ENCODE results near the gene RHBDD1.

Gene RHBDD1

GRCh38 chr2:226835796-226836547 lies at the start of gene RHBDD1:
TSS of gene RHBDD1 (plus strand) at chr2:226836054. CDS start at chr2:226864694, 28,640 bp downstream.
- peak; percentile 95 for ATAC-seq
- Mint-ChIP-seq H3K36me3 (peaks cover 20% of the 10 kb centered on the region), H3K27me3 (no peaks in the 10 kb centered on the region), H3K9me3 (no peaks in the 10 kb centered on the region), H3K27ac (peak within 1 kb of the TSS; percentile 99), H3K4me3 (peak within 1 kb of the TSS; percentile 87), H3K4me1 (peaks cover 39% of the 10 kb centered on the region)

- ATAC-seq, result no peak
- H3K4me1 Mint-ChIP-seq, result peaks cover 15% of the 10 kb centered on the region
- H3K36me3 Mint-ChIP-seq, result no peaks in the 10 kb centered on the region
- H3K9me3 Mint-ChIP-seq, result no peaks in the 10 kb centered on the region
- H3K27me3 Mint-ChIP-seq, result no peaks in the 10 kb centered on the region
- no peak overlapping the region for H3K4me3 Mint-ChIP-seq
- H3K27ac Mint-ChIP-seq, result no peak overlapping the region
Observed at GRCh38 chr2:226788064-226788463, 47.8 kb upstream of the RHBDD1 start.

- Mint-ChIP-seq H3K27me3 (no peaks in the 10 kb centered on the region), H3K4me1 (peaks cover 19% of the 10 kb centered on the region), H3K36me3 (no peaks in the 10 kb centered on the region), H3K4me3 (no peak overlapping the region), H3K9me3 (no peaks in the 10 kb centered on the region), H3K27ac (peak overlapping the region; percentile 17)
- ATAC-seq, result no peak
Observed at GRCh38 chr2:226788881-226789490, 46.9 kb upstream of the RHBDD1 start.

- H3K27me3 Mint-ChIP-seq, result no peaks in the 10 kb centered on the region
- H3K4me1 Mint-ChIP-seq, result peaks cover 26% of the 10 kb centered on the region
- H3K9me3 Mint-ChIP-seq, result no peaks in the 10 kb centered on the region
- no peak for ATAC-seq
- peak overlapping the region; percentile 17 for H3K27ac Mint-ChIP-seq
- no peak overlapping the region for H3K4me3 Mint-ChIP-seq
- H3K36me3 Mint-ChIP-seq, result no peaks in the 10 kb centered on the region
Observed at GRCh38 chr2:226790011-226790410, 45.8 kb upstream of the RHBDD1 start.

GRCh38 chr2:226790431-226790830 lies 45.4 kb upstream of the RHBDD1 start:
- no peak for ATAC-seq
- peak overlapping the region; percentile 97 for H3K4me3 Mint-ChIP-seq
- peaks cover 26% of the 10 kb centered on the region for H3K4me1 Mint-ChIP-seq
- peak overlapping the region; percentile 98 for H3K27ac Mint-ChIP-seq
- no peaks in the 10 kb centered on the region for H3K27me3 Mint-ChIP-seq
- no peaks in the 10 kb centered on the region for H3K36me3 Mint-ChIP-seq
- H3K9me3 Mint-ChIP-seq, result no peaks in the 10 kb centered on the region

- Mint-ChIP-seq H3K27ac (peak overlapping the region; percentile 98), H3K4me1 (peaks cover 26% of the 10 kb centered on the region), H3K27me3 (no peaks in the 10 kb centered on the region), H3K9me3 (no peaks in the 10 kb centered on the region), H3K36me3 (no peaks in the 10 kb centered on the region), H3K4me3 (peak overlapping the region; percentile 97)
- ATAC-seq, result peak; percentile 78
Observed at GRCh38 chr2:226791056-226791486, 44.8 kb upstream of the RHBDD1 start.

GRCh38 chr2:226791487-226792081 lies 44.3 kb upstream of the RHBDD1 start:
- H3K27ac Mint-ChIP-seq, result peak overlapping the region; percentile 98
- H3K27me3 Mint-ChIP-seq, result no peaks in the 10 kb centered on the region
- H3K4me1 Mint-ChIP-seq, result peaks cover 26% of the 10 kb centered on the region
- H3K9me3 Mint-ChIP-seq, result no peaks in the 10 kb centered on the region
- peak overlapping the region; percentile 97 for H3K4me3 Mint-ChIP-seq
- H3K36me3 Mint-ChIP-seq, result no peaks in the 10 kb centered on the region
- ATAC-seq, result peak; percentile 98

GRCh38 chr2:226792155-226792881 lies 43.5 kb upstream of the RHBDD1 start:
- Mint-ChIP-seq H3K36me3 (no peaks in the 10 kb centered on the region), H3K27ac (peak overlapping the region; percentile 98), H3K4me3 (peak overlapping the region; percentile 97), H3K4me1 (peaks cover 30% of the 10 kb centered on the region), H3K9me3 (no peaks in the 10 kb centered on the region), H3K27me3 (no peaks in the 10 kb centered on the region)
- no peak for ATAC-seq

- Mint-ChIP-seq H3K4me1 (peaks cover 38% of the 10 kb centered on the region), H3K4me3 (no peak overlapping the region), H3K27ac (no peak overlapping the region), H3K9me3 (no peaks in the 10 kb centered on the region), H3K36me3 (no peaks in the 10 kb centered on the region), H3K27me3 (no peaks in the 10 kb centered on the region)
- ATAC-seq, result no peak
Observed at GRCh38 chr2:226793646-226794045, 42.2 kb upstream of the RHBDD1 start.

GRCh38 chr2:226794196-226794661 lies 41.6 kb upstream of the RHBDD1 start:
- H3K36me3 Mint-ChIP-seq, result no peaks in the 10 kb centered on the region
- peaks cover 38% of the 10 kb centered on the region for H3K4me1 Mint-ChIP-seq
- H3K4me3 Mint-ChIP-seq, result no peak overlapping the region
- H3K27ac Mint-ChIP-seq, result no peak overlapping the region
- ATAC-seq, result no peak
- H3K27me3 Mint-ChIP-seq, result no peaks in the 10 kb centered on the region
- no peaks in the 10 kb centered on the region for H3K9me3 Mint-ChIP-seq

GRCh38 chr2:226794751-226795171 lies 41.1 kb upstream of the RHBDD1 start:
- H3K36me3 Mint-ChIP-seq, result no peaks in the 10 kb centered on the region
- no peak overlapping the region for H3K4me3 Mint-ChIP-seq
- no peaks in the 10 kb centered on the region for H3K27me3 Mint-ChIP-seq
- H3K27ac Mint-ChIP-seq, result no peak overlapping the region
- H3K4me1 Mint-ChIP-seq, result peaks cover 38% of the 10 kb centered on the region
- no peaks in the 10 kb centered on the region for H3K9me3 Mint-ChIP-seq
- ATAC-seq, result no peak

- Mint-ChIP-seq H3K4me3 (no peak overlapping the region), H3K27me3 (no peaks in the 10 kb centered on the region), H3K36me3 (no peaks in the 10 kb centered on the region), H3K9me3 (no peaks in the 10 kb centered on the region), H3K27ac (no peak overlapping the region), H3K4me1 (peaks cover 43% of the 10 kb centered on the region)
- ATAC-seq, result no peak
Observed at GRCh38 chr2:226795281-226796011, 40.4 kb upstream of the RHBDD1 start.

- Mint-ChIP-seq H3K27me3 (no peaks in the 10 kb centered on the region), H3K9me3 (no peaks in the 10 kb centered on the region), H3K27ac (no peak overlapping the region), H3K36me3 (no peaks in the 10 kb centered on the region), H3K4me3 (no peak overlapping the region), H3K4me1 (peaks cover 45% of the 10 kb centered on the region)
- ATAC-seq, result no peak
Observed at GRCh38 chr2:226796012-226796839, 39.6 kb upstream of the RHBDD1 start.

- Mint-ChIP-seq H3K27me3 (no peaks in the 10 kb centered on the region), H3K27ac (no peak overlapping the region), H3K4me3 (peak overlapping the region; percentile 57), H3K4me1 (peaks cover 49% of the 10 kb centered on the region), H3K9me3 (no peaks in the 10 kb centered on the region), H3K36me3 (no peaks in the 10 kb centered on the region)
- ATAC-seq, result no peak
Observed at GRCh38 chr2:226796840-226797288, 39.0 kb upstream of the RHBDD1 start.

All from stimulated activated memory B cell treated with anti-CD40 and anti-IgM and Interleukin-4, amounts not matched to agents 10 μg/mL and 1 μg/mL and 100 μg/mL, for 72 hours (primary cell).